Stimulated activated CD8-positive, alpha-beta memory T cell treated with anti-CD3 and anti-CD28 coated beads, Interleukin-4, amount 100 ng/mL, for 1 hour (primary cell): ENCODE measurements around the gene HYI.
"Not testable (repeated sequence)": the region's sequence is repeated elsewhere in the genome, so short reads cannot be mapped to it uniquely, and the experiment has no call there.

ENCODE experiments used
- DNase-seq, 2 donors: peaks; one replicate each; pipeline ENCODE4 v3.0.0-alpha.2; 2020; ENCODE audit warnings: low read depth in 2 of 2, low spot score in 1 of 2

Gene HYI

DNA sequence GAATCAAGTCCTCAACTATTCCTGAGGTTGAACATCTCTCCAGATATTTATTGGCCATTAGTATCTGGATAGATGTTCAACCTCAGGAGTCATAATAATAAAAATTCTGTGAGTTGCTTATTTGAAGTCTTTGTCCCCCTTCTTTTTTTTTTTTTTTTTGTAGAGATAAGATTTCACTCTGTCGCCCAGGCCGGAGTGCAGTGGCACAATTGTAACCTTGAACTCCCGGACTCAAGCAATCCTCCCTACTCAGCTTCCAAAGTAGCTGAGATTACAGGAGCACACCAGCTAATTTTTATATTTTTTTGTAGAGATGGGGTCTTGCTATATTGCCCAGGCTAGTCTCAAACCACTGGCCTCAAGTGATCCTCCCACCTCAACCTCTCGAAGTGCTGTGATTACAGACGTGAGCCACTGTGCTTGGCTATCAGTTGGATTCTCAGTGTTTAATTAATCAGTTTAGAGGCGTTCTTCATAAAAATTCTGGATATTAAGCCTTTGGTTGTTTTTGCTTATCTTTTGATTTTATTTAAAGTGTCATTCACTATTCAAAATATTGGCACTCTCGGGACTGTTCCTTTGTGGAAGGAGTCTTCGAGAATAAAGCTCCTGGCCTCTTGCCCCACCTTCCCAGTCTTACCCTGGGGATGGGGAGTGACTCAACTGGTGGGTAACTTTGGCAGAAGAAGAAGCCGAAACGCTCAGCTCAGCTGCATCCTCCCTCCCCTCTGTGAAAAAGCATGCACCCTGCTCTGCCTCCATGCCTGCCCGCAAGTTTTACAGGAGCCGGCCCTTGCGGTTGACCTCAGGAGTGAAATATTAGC, 11.2 kb upstream of the HYI start:
- no peak for DNase-seq

- no peak for DNase-seq
Measured at GRCh38 chr1:43463479-43463878, 9.7 kb upstream of the HYI start.

DNA sequence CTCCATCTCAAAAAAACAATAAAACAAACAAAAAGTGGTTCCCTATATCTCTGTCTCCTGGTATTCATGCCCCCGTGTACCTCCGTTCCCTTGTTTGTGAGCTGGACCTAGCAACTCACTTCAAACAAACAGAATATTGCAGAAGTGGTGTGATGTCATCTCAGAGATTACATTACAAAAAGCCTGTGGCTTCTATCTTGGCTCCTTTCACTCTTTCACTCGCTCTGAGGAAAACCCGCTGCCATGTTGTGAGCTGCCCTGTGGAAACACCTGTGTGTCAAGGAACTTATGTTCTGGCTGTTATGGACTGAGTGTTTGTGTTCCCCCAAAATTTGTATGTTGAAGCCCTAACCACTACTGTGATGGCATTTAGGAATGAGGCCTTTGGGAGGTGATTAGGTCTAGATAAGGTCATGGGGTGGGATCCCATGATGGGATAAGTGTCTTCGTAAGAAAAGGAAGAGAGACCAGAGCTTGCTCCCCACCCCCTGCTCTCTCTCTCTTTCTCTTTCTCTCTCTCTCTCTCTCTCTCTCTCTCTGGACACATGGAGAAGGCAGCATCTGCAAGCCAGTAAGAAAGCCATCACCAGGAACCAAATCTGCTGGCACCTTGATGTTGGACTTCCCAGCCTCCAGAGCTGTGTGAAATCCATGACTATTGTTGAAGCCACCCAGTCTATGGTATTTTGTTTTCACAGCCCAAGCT, 7.4 kb upstream of the HYI start:
- no peak for DNase-seq

DNA sequence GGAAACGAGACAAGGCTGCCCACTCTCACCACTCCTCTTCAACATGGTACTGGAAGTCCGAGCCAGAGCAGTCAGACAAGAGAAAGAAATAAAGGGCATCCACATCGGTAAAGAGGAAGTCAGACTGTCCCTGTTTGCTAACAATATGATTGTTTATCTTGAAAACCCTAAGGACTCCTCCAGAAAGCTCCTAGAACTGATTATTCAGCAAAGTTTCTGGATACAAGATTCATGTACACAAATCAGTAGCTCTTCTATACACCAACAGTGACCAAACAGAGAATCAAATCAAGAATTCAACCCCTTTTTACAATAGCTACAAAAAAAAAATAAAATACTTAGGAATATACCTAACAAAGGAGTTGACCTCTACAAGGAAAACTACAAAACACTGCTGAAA, 4.6 kb upstream of the HYI start:
- DNase-seq: not testable (repeated sequence)

DNA sequence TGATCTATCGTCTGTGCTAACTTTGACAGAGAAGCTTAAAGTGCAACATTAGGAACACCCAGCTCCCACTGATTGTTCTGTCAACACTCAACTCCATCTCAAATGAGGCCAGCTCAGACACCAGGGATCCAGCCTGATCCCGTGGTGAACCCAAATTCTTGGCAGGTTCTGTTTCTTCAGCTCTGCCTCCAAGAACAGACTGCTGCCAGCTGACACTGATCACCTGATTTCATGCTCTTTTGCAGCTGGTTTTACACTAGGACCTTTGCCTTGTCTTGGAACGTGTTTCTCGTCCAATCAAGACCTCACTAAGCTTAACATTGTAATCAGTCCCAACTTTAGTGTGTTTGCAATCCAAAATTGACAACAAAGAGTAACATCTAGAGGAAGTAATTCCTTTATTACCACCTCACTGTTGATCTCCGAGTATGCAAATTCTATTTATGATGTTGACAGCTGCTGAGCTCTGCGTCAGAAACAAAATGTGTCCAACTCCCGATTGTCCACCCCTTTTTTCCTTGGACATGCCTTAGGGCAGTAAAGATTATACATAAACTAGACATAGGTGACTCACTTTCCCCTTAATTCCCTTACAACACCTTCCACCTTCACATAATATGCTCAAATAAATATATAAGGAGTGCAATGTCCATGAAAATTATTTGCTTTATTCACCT, 1.6 kb upstream of the HYI start:
- DNase-seq: no peak

DNA sequence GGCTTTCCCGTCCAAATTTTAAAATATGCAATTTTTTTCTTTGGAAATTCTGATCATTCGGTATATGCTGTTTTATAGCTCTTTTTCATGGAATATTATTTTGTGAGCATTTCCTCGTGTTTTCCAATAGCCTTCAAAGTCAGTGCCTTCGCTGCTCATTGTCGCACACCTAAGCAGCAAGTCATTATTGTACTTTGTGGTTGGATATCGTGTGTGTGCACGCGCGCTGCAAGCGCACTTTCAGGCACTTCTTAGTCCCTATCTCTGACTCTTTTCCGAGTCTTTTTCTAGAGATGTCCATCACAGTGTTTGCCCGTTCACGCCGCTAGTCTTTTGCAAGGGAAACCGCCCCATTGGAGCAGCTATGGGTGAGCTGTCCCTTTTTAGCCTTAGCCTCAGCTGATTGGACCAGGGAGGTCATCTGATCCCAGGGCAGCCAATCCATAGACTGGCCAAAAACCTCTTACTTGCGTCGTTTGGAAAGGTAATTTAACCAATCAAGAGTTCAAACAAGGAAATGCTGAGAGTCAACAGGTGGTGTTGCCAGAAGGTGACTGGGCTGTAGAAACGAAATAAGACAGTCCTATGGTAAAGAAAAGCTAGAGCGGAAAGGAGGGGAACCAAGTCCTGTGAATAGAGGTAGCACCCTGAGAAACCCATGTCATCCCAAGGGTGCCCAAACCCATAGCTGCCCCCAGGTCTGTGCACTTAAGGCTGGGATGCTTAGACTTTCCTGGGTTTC, 710 bp upstream of the HYI start:
- DNase-seq: peak in 1 of 2 donors; percentile 9

DNA sequence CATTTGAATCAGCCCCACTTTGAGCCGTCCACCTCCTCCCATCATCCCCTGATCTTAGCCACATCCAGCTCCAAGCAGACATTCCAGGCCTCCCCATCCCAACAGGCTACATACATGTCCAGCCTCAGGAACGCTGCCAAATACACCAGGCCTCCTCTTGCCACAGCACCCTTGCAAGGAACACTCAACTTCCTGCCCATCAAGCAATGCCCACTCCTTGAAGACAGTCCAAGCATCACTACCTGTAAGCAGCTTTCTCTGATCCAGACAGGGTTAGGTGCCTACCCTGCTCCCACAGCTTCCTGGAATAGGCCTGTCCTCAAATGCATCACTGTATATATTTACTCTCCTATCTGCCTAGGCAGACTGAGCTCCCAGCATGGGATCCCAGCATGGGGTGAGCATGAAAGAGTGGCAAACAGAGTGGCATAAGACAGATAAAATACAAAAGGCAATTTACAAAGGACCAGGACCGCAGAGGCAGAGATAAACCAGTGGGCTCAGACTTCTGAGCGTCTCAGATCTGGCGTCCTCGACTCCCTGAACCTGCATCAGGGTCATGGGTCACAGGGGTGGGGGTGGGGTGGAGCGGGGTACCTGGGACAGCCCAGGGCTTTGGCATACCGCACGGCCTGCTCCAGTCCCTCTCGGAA, 816 bp downstream of the HYI start:
- DNase-seq: no peak

DNA sequence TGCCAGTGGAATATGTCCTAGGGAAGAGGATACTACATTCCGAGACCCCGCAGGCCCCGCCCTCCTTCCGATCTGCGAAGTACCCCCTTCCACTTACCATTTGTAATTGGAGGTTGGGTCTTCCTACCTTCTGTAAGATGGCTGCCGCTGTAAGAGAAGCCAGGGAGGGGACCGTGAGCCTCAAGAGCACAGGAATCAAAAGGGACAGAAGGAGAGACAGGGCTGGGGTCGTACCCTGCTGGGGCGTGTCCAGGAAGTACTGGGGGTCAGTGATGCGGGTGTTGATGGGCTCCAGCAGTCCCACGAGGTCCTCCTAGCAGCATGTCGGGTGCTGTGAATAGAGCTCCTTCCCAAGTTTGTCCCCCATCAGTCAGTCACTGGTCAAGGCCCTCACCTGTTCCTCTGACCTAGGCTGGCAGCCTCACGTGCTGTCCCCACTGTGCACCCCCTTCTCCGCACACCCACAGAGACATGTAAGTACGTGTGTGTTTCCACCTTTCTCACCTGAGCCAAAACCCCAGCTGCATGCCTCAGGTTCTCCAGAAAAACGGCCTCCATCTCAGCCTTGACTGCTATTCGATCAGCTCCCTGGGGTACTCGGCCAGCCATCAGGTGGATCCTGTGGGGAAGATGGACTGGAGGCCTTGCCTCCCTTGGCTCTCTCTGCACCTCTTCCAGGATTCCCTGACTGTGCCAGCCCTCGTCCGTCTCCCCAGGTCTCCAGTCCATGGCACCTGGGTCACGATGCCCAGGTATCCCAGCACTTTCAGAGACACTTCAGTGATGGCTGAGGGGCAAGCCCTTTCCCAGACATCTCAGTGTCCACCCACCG, 1.8 kb downstream of the HYI start:
- DNase-seq: no peak

DNA sequence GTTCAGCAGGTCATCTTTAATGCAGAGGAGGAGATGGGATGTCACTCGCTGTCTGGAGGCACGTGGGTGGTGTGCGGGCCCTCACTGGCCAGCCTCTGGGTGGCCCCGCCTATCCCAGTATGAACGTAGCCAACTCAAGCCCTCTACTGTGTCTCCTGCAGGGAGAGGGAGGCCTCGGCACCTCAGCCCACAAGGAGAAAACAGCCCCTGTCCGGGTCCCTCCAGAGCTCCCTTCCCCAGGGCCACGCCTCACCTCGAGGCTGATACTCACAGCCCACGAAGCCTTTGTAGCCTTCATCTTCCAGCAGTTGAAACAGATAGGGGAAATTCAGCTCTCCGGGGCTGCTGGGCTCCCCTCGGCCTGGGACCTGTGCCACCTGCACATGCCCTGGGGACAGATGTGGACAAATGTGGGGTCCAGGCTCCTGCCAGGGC, 2.6 kb downstream of the HYI start:
- DNase-seq: no peak

GRCh38 chr1:43450251-43450941, 3.3 kb downstream of the HYI start:
- DNase-seq: no peak

- DNase-seq: no peak
Measured at GRCh38 chr1:43449708-43450069, 4.0 kb downstream of the HYI start.

GRCh38 chr1:43448955-43449707, 4.6 kb downstream of the HYI start:
- no peak for DNase-seq

GRCh38 chr1:43447891-43448708, 5.6 kb downstream of the HYI start:
- DNase-seq: no peak

GRCh38 chr1:43446881-43447835, 6.6 kb downstream of the HYI start:
- no peak for DNase-seq

GRCh38 chr1:43446388-43446740, 7.4 kb downstream of the HYI start:
- DNase-seq: no peak

- no peak for DNase-seq
Measured at GRCh38 chr1:43445606-43446387, 7.9 kb downstream of the HYI start.
